HG03060 (cell line): ENCODE measurements around the gene ARHGEF25.
"Not testable (repeated sequence)": the region's sequence is repeated elsewhere in the genome, so short reads cannot be mapped to it uniquely, and the experiment has no call there.

Experiments used
- ATAC-seq: cut with Tn5 transposase; IDR thresholded peaks from one replicate; pipeline ENCODE4 v1.9.1; 2021; ENCODE audit warnings: low read depth, moderate number of reproducible peaks; ENCODE audit not compliant: unreplicated experiment

The ARHGEF25 gene

GRCh38 chr12:57632073-57632957, 21.1 kb downstream of the ARHGEF25 start:
- ATAC-seq, result no peak

GRCh38 chr12:57632958-57633840, 22.0 kb downstream of the ARHGEF25 start, which contains the start of gene B4GALNT1:
B4GALNT1 (minus strand) TSS chr12:57633201; CDS start chr12:57632132, 1,069 bp downstream.
- ATAC-seq, result no peak

GRCh38 chr12:57636731-57637130, 25.5 kb downstream of the ARHGEF25 start:
- ATAC-seq, result not testable (repeated sequence)

- ATAC-seq, result no peak
These were observed 26.1 kb downstream of the ARHGEF25 start for GRCh38 chr12:57637364-57637763.

DNA sequence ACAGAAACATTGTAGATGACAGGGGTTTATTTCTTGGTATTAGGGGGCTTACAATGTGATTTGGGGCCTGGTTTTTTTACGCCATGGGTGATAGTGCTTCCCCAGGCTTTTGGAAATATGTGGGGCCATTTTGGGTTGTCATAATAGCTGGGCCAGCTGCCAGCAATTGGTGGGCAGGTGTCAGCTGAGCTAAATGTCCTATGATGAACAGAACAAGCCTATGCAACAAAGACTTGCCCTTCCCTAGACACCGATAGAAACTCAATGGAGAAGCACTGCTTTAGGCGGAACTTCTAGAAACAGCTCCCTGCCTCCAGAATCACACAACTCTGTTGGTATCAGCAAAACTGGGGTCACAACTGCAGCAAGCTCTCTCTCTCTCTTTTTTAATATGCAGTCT, 26.9 kb downstream of the ARHGEF25 start:
- ATAC-seq, result no peak

DNA sequence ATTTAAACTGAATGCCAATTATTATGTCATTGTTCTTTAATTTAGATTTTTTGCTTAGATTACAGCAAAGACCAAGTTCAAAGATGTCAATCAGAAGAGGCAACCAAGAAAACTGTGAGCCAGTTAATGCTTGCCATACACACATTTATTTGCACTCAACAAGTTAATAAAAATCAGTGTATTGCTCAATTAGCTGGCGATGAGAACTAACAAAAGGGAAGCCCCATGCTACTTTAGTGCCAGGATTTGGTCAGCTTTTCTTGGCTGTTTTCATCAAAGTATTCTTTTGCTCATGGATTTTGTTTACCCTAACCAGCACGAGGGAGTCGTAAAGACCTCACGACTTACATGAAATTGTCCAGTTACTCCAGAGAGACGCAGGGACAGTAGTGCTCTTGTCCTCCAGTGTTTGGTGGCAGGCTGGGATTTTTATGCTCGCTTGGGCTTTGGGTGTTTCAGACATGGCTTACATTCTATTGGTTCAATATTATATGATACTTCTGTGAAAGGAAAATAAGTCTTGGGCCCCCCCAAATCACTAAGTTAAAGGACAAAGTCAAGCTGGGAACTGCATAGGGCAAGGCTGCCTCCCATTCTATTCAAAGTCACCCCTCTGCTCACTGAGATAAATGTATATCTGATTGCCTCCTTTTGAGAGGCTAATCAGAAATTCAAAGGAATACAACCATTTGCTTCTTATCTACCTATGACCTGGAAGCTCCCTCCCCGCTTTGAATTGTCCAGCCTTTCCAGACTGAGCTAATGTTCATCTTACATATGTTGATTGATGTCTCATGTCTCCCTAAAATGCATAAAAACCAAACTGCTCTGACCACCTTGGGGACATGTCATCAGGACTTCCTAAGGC, 29.2 kb downstream of the ARHGEF25 start:
- ATAC-seq, result no peak

GRCh38 chr12:57641699-57642442, 30.6 kb downstream of the ARHGEF25 start:
- no peak for ATAC-seq

- ATAC-seq, result not testable (repeated sequence)
These were observed 34.9 kb downstream of the ARHGEF25 start for GRCh38 chr12:57645990-57646658.

DNA sequence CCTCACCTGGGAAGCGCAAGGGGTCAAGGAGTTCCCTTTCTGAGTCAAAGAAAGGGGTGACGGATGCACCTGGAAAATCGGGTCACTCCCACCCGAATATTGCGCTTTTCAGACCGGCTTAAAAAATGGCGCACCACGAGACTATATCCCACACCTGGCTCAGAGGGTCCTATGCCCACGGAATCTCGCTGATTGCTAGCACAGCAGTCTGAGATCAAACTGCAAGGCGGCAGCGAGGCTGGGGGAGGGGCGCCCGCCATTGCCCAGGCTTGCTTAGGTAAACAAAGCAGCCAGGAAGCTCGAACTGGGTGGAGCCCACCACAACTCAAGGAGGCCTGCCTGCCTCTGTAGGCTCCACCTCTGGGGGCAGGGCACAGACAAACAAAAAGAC, 35.4 kb downstream of the ARHGEF25 start:
- ATAC-seq, result not testable (repeated sequence)

DNA sequence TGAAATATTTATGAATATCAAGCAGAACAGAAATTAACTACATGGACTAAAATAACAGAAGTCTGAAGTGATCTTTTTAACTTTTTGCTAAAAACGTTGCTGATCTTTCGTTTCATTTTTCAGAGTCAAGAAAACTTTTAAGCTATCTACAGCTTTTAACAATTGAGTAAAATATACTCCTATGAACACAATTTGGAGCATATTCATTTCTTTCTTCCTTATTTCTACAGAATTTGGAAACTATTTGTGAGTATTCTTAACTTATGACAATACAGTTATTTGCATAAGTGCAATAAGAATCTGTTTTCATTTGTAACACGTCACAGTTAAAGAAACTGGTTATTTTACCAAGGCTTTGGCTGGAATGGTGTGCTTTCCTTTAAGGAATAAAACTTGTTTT, 42.8 kb downstream of the ARHGEF25 start:
- ATAC-seq, result no peak

- ATAC-seq, result no peak
These were observed 44.5 kb downstream of the ARHGEF25 start for GRCh38 chr12:57655541-57656240.

DNA sequence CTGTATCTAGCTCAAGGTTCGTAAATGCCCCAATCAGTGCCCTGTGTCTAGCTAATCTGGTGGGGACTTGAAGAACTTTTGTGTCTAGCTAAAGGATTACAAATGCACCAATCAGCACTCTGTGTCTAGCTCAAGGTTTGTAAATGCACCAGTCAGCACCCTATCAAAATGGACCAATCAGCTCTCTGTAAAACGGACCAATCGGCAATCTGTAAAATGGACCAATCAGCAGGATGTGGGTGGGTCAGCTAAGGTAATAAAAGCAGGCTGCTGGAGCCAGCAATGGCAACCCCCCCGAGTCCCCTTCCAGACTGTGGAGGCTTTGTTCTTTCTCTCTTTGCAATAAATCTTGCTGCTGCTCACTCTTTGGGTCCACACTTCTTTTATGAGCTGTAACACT, 45.2 kb downstream of the ARHGEF25 start:
- ATAC-seq, result not testable (repeated sequence)

- no peak for ATAC-seq
These were observed 46.5 kb downstream of the ARHGEF25 start for GRCh38 chr12:57657744-57658143.

DNA sequence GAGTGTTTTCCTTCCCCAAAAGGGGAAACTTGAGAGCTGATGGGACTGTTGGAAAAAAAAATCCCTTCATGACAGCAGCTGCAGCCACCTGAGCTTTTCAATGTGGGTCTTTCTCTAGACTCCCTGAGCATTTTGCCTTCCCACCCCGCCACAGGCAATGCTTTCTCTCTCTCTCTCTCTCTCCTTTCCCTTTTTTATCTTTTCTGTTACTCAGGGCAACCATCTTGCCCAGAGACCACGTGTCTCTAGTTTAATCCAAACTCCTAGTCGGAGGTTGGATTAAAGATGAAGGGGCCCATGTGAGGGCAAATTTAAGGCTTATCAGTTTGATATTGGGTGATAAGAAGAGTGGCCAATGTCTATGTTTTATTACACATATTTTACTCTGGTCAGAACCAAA, 47.7 kb downstream of the ARHGEF25 start:
- ATAC-seq, result no peak

DNA sequence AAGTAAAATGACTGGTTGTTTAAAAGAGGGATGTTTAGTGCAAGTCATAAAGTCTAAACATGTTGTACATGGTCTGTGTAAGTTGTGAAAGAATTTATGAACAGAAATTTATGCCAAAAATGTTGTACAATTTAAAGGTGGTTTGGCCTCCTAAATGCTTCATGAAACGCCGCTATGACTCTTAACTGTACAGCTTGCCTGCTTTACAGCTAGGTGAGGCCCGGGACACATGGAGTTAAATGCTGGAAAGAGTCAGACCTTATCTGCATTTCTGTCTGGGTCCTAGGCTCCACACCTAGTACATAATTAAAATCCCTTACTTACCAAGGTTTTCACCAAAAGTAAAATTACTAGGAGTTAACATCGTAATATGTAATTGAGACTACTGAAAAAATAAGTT, 50.1 kb downstream of the ARHGEF25 start:
- no peak for ATAC-seq

DNA sequence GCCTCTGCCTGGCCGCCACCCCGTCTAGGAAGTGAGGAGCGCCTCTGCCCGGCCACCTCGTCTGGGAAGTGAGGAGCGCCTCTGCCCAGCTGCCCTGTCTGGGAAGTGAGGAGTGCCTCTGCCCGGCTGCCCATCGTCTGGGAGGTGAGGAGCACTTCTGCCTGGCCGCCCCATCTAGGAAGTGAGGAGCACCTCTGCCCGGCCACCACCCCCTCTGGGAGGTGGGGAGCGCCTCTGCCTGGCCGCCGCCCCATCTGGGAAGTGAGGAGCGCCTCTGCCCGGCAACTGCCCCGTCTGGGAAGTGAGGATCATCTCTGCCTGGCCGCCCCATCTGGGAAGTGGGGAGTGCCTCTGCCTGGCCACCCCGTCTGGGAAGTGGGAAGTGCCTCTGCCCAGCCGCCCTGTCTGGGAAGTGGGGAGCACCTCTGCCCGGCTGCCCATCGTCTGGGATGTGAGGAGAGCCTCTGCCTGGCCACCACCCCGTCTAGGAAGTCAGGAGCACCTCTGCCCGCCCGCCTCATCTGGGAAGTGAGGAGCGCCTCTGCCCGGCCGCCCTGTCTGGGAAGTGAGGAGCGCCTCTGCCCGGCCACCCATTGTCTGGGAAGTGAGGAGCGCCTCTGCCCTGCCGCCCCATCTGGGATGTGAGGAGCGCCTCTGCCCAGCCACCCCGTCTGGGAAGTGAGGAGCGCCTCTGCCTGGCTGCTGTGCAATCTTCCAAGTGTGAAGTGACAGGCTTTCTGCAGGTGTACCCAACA, 54.0 kb downstream of the ARHGEF25 start:
- ATAC-seq, result not testable (repeated sequence)
